Ovary (tissue), 9 donors: ENCODE measurements around the gene HOXA5. TPM values are rescaled to one million over a fixed set of nuclear protein-coding genes. Genes with fewer than 3 reads are reported as not detected.

Source experiments
- DNase-seq, 5 donors: peaks; one replicate each; pipeline ENCODE4 v3.0.0-alpha.2; 2019 to 2020
- H3K27ac ChIP-seq, 2 donors: fragments of 200-600 bp; one replicate each; pipeline versions ENCODE4 v1.5.1 to v1.8.0; 2019 to 2022
- H3K27me3 ChIP-seq: fragments of 200-600 bp; one replicate; pipeline ENCODE4 v1.8.0; 2022
- H3K36me3 ChIP-seq: fragments of 200-600 bp; sonication (generic); one replicate; pipeline ENCODE4 v1.5.1; 2019
- H3K4me1 ChIP-seq: one replicate; pipeline ENCODE4 v1.8.1; 2013; ENCODE audit warnings: mild to moderate bottlenecking, moderate library complexity; ENCODE audit not compliant: insufficient read depth
- H3K4me3 ChIP-seq: fragments of 200-600 bp; sonication (generic); one replicate; pipeline ENCODE4 v1.5.1; 2017
- H3K9me3 ChIP-seq, 2 donors: fragments of 200-600 bp in 1 of 2; sonication (generic) in 1 of 2; one replicate each; pipeline versions ENCODE4 v1.5.1 to v1.8.1; 2013 to 2019; ENCODE audit warnings: mild to moderate bottlenecking in 1 of 2, moderate library complexity in 1 of 2
- CTCF ChIP-seq, 3 donors: fragments of 450-650 bp in 2 of 3; fragments of 200-600 bp in 1 of 3; IDR thresholded peaks; one replicate each; pipeline versions ENCODE4 v1.5.1 to v1.8.0; 2016 to 2022; ENCODE audit warnings: antibody characterized with exemption in 3 of 3, mild to moderate bottlenecking in 1 of 3
- EP300 ChIP-seq: sonication (generic); formaldehyde crosslinking; IDR thresholded peaks from one replicate; pipeline ENCODE4 v1.6.1; 2017; ENCODE audit warnings: antibody characterized with exemption
- POLR2A ChIP-seq: fragments of 450-650 bp; IDR thresholded peaks from one replicate; pipeline ENCODE4 v1.6.1; 2017; ENCODE audit warnings: antibody characterized with exemption, mild to moderate bottlenecking, moderate library complexity
- WGBS, 3 donors: extraction: QIAGEN DNeasy Blood & Tissue Kit in 1 of 3; methylation state at CpG; one replicate each; pipeline versions ENCODE4 v1.1.5 to v1.1.7; 2013 to 2017; 5-methylcytosine and 5-hydroxymethylcytosine counted together
- intact Hi-C, 4 donors: fragments of 100-400 bp; cut with DNase I; formaldehyde crosslinking; loops; one replicate each; pipeline versions ENCODE4 v1.11.0 to v1.15.1; 2022 to 2023
- polyA plus RNA-seq, 2 donors: library from polyadenylated mRNA; stranded (reverse); fragments of 200-250 nt in 1 of 2; fragments of 350-450 nt in 1 of 2; fragmentation: Illumina TruSeq in 1 of 2; extraction: RNeasy Lipid Tissue Mini Kit (QIAGEN cat#74804) in 1 of 2; gene quantifications; one replicate each; pipeline ENCODE4 v1.2.3, GENCODE V29; 2013 to 2014
- total RNA-seq, 7 donors: library from RNA; depleted of rRNA in 2 of 7; stranded (reverse); fragments of >200 nt in 2 of 7; fragmentation: NEBNext Ultra II Directional in 3 of 7; extraction: Animal tissue kit (Norgen Biotek cat#: 25700) in 3 of 7; gene quantifications; one replicate each; pipeline versions ENCODE4 v1.1.0 to v1.2.4, GENCODE V29; 2016 to 2023
- donor health status: DM: no; HTN: no; CAD: no; lungs with moderate emphysema.
- donor health status: DM: no; HTN: no; CAD: no.
- donor health status: Bipolar disorder and iron deficiency.
- donor health status: DM: yes; HTN: yes; CAD: no.
- donor health status: DM: no; HTN: no; CAD: no.
- donor health status: DM: yes; HTN: yes; CAD: no.

HOXA5 gene
- total and polyA plus RNA-seq, 9 donors, result 0.40 to 29.6 (median 1.8) TPM

GRCh38 chr7:27109466-27110185 lies 33.9 kb downstream of the HOXA5 start:
- no peak for DNase-seq
- intact Hi-C loops, result no loop called here
- WGBS, 3 donors, result 87 to 92% (median 90%) methylated on average over 4 of the region's 4 CpGs
- Histone ChIP-seq H3K9me3 (no peaks in the 10 kb centered on the region), H3K4me1 (no peaks in the 10 kb centered on the region), H3K36me3 (no peaks in the 10 kb centered on the region), H3K27ac (no peak overlapping the region), H3K27me3 (peaks cover 3% of the 10 kb centered on the region), H3K4me3 (no peak overlapping the region)
- no peak for TF ChIP-seq EP300
- TF ChIP-seq CTCF (IDR thresholded peaks at IDR 0.05), result no peak

GRCh38 chr7:27108390-27109127 lies 34.9 kb downstream of the HOXA5 start:
- no peaks in the 10 kb centered on the region for H3K4me1 ChIP-seq
- H3K27me3 ChIP-seq, result peaks cover 3% of the 10 kb centered on the region
- TF ChIP-seq POLR2A (no peak), EP300 (no peak), CTCF (IDR thresholded peaks at IDR 0.05) (no peak)
- no peak overlapping the region for H3K4me3 ChIP-seq
- peak in 1 of 5 donors; percentile 59 for DNase-seq
- no peaks in the 10 kb centered on the region for H3K36me3 ChIP-seq
- no peak overlapping the region for H3K27ac ChIP-seq
- H3K9me3 ChIP-seq, result no peaks in the 10 kb centered on the region
- intact Hi-C loops, result no loop called here
- 37 to 52% (median 48%) methylated on average over 34 to 41 of the region's 41 CpGs for WGBS, 3 donors

- Histone ChIP-seq H3K27ac (no peak overlapping the region), H3K4me1 (no peaks in the 10 kb centered on the region), H3K4me3 (peak overlapping the region; percentile 12), H3K9me3 (no peaks in the 10 kb centered on the region), H3K27me3 (peaks cover 3% of the 10 kb centered on the region), H3K36me3 (no peaks in the 10 kb centered on the region)
- intact Hi-C loops, result no loop called here
- TF ChIP-seq POLR2A, result no peak
- no peak for TF ChIP-seq CTCF (IDR thresholded peaks at IDR 0.05)
- no peak for TF ChIP-seq EP300
- peak in 1 of 5 donors; percentile 51 for DNase-seq
- 42 to 59% (median 44%) methylated on average over 34 to 47 of the region's 47 CpGs for WGBS, 3 donors
Measured at GRCh38 chr7:27107391-27108381, 35.8 kb downstream of the HOXA5 start.

GRCh38 chr7:27106901-27107240 lies 36.6 kb downstream of the HOXA5 start:
- H3K27ac ChIP-seq, result peak overlapping the region in 1 of 2 donors; percentile 38
- no peaks in the 10 kb centered on the region for H3K9me3 ChIP-seq
- intact Hi-C loops, result no loop called here
- H3K27me3 ChIP-seq, result peaks cover 3% of the 10 kb centered on the region
- H3K36me3 ChIP-seq, result no peaks in the 10 kb centered on the region
- 37 to 46% (median 43%) methylated on average over 14 of the region's 14 CpGs for WGBS, 3 donors
- H3K4me1 ChIP-seq, result no peaks in the 10 kb centered on the region
- H3K4me3 ChIP-seq, result peak overlapping the region; percentile 26
- TF ChIP-seq CTCF (IDR thresholded peaks at IDR 0.05), result no peak
- no peak for TF ChIP-seq EP300
- no peak for DNase-seq
